GM18499 (cell line): ENCODE data around the gene INO80C.

ENCODE experiments used
- ATAC-seq: cut with Tn5 transposase; IDR thresholded peaks from one replicate; pipeline ENCODE4 v1.9.1; 2021; ENCODE audit warnings: moderate number of reproducible peaks; ENCODE audit not compliant: insufficient read depth, unreplicated experiment

The INO80C gene

DNA sequence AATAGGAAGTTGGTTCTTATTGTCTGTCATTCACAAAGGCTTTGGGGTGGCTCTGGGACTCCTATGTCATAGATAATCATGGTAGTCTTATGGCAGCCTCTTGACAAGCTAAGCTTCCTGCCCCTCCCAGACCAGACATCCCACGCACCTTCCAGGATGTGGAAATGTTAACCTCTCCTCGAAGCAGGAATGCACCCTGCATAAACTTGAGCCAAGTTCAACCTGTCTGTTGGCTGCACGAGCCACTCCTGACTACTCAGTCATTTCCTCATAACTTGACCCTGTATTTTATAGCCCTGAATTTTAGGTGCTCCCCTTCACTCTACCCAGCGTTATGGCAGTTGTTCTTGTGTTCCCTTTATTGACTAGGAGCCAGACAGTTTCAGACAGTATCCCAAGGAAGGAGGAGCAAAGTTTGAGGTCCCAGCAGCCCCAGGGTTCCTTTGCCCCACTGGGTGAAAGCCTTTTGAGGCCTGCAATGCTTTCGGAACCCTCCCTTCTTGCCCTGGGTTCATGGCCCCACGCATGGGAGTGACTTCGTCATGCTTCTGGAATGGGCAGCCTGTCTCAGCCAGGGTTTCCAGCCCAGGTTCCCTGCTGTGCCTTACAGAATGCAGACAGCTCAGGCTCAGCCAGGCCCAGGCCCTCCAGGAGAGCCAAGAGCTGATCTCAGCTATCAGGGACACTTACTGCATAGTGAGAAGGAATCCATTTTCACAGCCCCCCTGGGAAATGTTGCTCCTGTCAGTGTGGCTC, 15.6 kb upstream of the INO80C start:
- no peak for ATAC-seq

DNA sequence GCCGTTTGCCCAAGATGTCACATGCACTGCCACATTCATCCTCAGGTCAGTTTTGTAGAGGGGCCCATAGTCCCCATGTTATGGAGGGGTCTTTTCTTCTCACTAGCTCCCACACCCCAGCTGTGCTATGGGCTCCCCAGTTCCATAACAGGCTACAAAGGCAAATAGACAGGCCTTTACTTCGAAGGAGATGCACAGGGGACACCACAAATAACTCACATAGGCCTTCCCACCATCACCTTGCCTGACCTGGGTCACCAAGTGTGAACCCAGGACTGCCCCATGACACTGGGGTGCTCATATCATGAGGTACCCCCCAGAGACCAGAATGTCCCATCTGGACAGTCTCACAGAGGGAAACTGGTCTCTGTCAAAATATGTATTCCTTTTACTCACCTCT, 15.0 kb upstream of the INO80C start:
- no peak for ATAC-seq

DNA sequence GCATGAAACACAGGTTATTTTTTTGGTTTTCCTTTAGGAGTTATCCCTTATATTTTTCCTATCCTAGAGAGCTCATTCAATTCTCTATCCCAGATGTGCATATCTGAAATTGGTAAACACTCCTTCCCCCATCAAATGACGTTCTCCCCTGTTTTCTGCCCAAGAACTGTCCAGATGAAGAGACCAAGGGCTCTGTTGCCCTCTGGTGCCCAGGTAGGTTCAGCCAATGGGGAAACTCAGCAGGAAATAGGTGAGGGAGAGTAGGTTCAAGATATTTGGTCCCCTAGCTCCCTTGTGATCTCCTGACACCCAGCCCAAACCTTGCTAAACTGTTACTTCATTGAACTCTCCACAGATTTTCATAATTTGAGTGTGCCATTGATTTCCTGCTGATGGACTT, 14.1 kb upstream of the INO80C start:
- ATAC-seq, result no peak

DNA sequence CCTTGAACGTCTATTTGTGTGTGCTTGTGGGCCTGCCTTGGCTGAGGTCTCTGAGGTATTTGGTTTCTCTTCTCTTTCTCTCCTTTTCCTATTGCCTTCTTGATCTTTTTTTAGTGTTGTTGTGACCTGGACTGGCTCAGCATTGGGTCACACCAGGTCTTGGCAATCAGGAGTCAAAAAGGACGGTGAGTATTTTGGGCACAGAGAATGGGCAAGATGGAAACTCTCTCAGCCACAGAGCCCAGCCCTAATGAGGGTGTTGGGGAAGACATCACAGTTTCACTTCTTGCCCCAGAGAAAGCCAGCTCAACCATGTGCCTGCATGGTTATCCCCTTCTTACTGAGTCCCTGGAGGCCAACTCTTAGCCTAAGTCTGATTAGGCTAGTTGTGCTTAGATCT, 13.7 kb upstream of the INO80C start:
- ATAC-seq, result peak; percentile 40

DNA sequence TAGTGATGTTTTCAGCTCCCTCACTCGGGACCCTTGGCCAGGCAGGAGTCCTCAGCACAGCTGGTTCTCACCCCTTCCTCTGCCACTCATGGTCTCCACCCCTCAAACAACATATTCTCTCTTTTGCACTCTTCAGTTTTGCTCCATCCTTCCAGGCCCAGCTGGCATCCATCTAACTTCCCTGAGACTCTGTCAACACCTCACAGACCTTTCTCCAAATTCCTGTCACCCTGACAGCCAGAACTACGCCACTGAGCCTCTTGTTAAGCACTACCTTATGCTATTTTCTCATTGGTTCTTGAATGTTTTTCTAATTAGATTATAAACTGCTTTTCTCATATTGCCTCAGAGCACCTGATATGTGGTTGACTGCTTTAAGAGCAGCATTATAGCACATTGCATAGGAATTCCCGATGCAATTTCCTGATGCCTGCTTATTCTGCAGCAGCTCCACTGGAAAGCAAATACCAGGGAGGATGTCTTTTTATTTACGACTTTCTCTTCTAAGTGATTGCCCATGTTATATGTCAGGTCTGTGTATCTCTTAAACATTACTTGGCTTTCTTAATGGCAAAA, 12.4 kb upstream of the INO80C start:
- ATAC-seq, result no peak

DNA sequence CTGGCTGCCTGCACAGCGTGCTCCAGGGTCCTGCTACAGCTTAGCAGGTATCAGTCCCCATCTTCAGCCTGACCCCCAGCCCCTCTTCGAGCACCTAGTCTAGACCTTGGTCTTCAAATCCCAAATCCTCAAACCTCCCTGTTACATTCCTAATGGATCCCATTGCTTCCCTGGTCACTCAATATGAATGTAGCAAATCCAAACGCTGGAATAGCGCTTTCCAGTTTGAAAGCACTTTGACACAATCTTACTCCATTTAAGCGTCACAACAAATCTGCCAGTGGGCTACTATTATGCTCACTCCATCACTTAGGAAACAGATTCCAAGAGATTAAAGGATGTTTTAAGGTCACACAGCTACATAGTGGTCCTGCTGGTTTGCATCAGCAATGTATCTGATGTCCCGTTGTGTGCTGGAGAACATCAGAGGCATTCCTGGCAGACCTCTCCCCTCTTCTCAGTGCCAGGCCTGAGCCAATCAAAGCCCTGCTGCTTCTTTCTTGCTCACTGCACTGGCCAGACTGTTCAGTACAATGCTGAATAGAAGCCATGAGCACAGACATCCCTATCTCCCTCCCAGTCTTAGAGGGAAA, 11.1 kb upstream of the INO80C start:
- ATAC-seq, result no peak

DNA sequence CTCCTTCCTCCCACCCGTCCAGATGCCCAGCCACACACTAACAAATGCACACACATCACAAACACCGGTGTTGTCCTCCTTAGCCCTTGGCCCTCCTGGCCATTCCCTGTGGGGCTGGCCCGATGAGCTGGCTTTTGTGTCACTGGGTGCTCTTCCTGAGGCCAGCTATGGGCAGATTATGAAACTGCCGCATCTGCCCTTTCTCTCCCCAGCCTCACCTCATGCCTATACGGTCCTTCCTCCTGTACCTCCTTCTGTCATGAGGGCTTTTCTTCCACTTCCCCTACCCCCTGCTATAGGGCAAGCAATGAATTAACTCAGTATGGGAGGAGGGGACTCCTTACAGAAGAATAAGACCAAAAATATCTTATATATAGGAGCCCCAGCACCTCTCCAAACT, 10.3 kb upstream of the INO80C start:
- no peak for ATAC-seq

DNA sequence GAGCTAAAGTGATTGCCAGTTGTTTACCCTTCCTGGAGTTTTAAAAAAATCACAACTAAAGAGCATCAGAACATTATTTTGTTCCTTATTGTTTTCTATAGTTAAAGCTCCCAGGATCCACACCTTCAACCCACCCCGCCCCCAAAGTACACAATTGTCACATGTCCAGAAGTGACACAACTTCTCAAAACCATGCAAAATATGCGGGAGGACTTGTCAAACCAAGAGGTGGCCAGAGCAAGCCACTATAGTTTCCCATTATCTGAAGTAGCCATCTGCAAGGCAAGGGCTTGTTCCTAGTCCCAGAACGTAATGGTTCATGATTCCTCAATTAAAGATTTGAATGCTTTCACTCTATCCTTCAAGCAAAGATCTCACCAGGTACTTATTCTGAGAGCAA, 9.9 kb upstream of the INO80C start:
- ATAC-seq, result no peak

DNA sequence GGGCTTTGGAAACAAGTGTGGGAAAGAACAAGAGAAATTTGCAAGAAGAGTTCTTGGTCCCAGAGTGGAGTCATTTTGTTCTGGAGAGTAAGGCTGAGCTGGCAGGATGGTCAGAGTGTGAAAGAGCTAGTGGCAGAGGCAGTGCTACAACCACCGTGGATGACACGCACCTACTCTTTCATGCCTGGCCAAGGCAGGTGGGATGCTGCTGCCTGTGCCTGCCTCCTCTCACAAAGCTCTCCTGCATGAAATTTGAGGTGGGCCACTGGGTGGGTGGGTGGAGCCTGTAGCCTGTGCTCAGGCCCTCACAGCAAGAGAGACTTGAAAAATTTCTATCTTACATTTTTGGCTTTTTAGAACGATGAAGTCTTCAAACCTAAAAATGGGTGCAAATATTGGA, 9.4 kb upstream of the INO80C start:
- no peak for ATAC-seq

DNA sequence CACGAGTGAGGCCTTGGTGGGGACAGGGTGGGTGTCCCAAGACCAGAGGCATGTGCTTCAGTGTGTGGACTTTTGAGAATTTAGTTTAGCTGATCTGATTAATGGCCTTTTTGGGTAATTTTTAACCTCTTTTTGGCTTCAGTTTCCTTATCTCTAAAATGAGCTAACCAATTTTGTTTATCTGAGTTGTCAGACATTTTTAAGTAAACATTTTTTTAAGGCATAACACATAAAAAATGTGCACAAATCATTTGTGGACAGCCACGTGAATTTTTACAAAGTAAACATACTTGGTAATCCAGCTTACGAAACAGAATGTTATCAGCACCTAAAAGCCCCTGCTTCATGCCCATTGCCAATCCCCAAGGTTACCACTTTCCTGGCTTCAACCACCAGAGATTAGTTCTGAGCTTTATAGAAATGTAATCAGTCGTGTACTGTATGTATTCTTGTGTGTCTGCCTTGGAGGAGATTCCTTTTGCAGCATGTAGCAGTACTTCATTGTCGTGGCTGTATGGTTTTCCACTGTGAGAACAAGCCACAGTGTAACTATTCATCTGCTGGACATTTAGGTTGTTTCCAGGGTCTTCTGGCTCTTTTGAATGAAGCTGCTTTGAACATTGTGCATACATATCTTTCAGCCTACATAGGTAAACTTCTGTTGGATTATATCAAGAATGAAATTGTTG, 8.4 kb upstream of the INO80C start:
- ATAC-seq, result no peak

DNA sequence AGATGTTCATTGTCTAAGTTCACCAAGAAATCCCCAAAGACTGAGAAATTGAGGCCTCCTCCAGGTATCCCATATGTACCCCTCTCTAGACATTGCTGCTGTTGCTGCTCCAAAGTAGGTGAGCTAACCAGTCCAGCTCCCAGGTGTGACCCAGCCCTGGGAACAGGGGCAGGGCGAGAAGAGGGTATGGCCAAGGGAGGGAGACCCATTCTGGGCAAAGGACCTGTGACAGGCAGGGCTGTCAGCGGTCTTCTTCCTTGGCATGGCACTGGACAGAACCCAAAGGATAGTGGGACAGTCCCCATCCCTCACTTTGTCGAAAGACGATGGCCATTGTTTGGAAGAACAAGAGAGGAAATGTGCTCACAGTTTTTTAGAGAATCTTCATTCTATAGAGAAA, 7.2 kb upstream of the INO80C start:
- ATAC-seq, result no peak

DNA sequence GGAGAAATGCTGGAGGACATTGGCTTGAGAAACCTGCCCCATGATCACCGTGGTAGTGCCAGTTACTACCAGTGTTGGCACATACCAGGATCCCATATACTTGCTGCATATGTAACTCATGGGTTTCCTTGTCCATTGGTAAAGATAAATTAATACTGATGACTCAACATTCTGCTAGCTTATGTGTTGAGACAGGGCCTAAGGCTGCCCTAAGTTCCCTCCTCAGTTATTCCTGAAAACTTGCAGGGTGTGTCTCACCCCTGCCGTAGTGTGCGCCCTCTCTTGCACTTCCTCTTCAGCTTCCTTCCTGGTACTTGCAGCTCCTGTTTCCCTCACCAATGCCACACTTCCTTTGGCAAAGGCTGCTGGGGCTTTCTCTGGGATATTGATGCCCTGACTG, 4.3 kb upstream of the INO80C start:
- no peak for ATAC-seq

DNA sequence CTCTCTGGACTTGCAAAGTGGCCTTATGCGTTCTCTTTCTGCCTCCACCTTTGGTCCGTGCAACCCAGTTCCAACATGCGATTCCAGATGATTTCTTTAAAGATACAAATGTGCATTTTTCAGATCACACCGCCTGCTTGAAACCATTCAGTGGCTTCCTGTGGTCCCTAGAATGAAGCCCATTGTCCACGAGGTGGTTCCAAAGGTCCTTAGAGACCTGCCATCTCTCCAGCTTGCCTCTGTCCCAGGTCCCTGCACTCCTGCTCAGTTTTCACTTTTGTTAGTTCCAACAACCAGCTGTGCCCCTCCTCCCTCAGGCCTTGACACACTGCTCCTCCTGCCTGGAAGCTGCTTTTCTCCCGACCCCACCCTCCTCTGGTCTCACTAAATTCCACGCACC, 3.6 kb upstream of the INO80C start:
- no peak for ATAC-seq

DNA sequence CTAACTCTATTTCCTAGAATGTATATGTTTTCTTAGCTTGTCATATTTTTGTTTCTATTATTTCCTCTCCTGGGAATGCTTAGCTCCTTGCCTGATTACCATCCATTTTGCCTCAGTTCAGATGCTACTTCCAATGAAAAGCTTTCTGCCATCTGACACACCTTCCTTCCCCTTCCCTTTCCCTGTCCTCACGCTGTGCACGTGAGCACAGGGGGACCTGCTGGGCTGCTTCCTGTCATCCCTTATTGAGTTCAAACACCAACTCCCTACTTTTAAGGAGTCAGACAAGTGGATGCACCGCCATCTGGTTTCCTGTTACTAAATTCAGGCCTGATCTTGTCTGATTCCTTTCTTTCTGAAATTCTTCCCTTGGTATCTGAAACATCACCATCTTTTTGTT, 2.4 kb upstream of the INO80C start:
- ATAC-seq, result no peak

DNA sequence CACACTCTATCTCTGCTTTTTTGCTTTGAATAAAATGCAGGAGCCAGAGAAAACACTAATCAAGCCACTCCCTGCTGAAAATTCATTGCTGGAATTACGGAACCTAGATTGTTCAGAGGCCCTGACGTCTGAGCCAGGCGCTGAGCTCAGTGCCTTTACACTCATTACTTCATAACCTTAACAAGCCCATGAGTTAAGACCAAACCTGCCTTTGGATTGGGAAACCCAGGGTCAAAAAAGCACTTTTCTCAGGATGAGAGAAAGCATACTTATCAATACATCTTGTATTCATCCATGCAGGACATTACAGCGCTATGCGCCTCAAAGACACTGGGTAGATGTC, 762 bp downstream of the INO80C start:
- peak; percentile 25 for ATAC-seq

DNA sequence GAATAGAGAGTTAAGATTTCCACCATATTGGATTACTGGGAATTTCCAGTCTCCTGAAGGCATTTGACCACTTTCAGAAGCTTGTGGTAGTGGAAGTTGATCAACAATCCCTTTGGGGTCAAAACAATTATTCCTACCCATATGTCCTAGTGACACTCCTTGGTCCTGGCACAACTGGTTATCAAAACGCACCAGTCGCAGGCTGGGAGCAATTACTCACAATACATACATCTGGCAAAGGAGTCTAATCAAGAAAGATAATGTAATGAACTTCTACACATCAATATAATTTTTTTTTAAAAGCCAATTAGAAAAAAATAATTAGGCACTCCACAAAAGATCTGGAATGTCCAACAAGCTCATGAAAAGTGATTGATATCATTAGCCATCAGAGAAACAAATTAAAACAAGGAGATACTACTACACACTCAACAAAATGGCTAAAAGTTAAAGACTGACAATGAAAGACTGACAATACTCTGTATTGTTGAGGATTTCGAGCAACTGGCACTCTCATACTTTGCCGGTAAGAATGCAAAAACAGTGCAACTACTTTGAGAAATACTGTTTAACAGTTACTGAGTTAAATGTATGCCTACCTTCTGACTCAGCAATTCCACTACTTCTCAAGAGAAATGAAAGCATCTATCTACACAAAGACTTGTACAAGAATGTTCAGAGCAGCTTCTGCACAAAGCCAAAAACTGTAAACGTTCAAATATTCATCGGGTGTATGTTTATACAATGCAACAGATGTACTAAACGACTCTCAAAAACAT, 2.0 kb downstream of the INO80C start:
- ATAC-seq, result no peak

DNA sequence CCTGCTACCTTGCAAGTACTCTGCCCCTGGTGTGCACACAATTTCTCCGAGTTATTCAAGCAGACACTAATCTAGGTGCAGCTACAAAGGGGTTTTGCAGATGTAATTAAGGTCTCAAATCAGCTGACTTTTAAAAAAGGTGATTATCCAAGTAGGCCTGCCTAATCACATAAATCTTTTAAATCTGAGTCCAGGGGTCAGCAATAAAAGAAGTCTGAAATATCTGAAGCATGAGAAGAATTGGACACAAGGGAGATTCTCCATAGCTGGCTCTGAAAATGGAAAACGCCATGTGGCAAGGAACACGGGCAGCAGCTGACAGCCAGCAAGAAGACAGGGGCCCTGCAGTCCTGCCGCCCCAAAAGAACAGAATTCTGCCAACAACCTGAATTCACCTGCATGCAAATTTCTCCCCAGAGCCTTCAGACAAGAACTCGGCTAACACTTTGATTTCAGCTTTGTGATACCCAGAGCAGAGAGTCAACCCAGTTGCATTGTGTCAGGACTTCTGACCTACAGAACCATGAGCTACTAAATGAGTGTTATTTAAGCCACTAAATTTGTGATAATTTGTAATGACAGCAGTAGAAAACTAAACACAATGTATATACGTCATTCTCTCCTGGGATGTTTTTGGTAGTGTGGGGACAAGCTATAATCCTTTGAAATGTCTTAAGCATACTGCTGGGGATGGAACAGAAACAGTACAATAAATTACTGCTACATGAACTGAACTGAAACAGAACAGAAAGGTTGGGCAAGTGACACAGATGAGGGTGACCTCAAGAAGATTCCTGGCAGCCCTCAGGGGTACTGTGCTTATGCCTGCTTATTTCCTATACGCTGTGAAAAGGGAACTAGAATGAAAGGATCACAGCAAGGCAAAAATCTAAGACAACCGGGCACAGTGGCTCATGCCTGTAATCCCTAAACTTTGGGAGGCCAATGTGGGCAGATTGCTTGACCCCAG, 3.2 kb downstream of the INO80C start:
- no peak for ATAC-seq

DNA sequence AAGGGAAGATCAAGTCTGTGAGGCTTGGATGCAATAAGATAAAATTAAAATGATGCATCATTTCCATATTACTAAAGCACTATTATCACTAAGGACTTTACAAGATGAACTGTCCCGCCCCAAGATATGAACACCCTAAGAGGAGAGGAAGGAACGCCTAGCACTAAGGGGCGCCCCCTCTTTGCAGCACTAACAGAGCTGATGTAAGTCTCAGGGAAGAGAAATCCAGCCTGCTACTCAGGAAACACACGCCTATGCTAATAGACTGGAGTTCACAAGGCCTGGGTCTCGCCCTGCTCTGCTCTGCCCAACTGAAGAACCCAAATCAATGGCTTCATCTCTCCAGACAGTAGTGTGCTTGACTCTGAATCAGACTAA, 6.1 kb downstream of the INO80C start:
- no peak for ATAC-seq

DNA sequence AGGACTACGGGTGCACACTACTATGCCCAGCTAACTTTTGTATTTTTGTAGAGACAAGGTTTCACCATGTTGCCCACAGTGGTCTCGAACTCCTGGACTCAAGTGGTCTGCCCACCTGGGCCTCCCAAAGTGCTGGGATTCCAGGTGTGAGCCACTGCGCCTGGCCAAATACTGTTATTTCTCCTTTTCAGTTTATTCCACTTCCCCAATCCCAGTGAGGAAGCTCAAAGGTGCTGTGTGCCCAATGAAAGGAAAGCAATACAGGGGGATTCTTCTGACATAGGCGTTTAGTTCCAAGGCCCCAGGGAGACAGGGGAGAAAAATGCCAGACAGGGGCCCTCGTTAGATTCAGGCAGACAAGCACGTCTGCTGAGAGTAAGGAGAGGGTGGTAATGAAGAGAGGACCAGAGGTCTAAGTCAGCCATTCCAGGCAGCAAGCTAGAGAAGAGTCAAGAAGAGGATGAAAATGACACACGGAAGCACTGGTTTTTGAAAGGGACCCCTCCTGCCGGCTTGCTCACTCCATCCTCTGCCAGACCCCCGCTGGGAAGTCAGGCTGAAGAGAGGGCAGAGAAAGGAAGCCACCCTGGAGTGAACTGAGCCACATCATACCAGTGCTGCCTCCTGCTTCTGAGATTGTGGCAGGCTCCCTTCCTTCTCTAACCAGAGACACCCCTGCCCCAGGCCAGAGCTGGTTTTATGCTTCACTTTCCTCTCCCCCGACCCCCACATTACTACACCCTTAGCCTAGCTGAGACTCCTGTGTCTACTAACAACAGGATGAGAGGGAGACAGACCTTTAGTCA, 6.7 kb downstream of the INO80C start:
- ATAC-seq, result no peak
